HG03565 (cell line): Measurements from ENCODE around the gene TMEM242.

Experiments
- ATAC-seq: cut with Tn5 transposase; IDR thresholded peaks from one replicate; pipeline ENCODE4 v1.9.1; 2021; ENCODE audit warnings: mild to moderate bottlenecking, moderate library complexity; ENCODE audit not compliant: unreplicated experiment

TMEM242 gene

DNA sequence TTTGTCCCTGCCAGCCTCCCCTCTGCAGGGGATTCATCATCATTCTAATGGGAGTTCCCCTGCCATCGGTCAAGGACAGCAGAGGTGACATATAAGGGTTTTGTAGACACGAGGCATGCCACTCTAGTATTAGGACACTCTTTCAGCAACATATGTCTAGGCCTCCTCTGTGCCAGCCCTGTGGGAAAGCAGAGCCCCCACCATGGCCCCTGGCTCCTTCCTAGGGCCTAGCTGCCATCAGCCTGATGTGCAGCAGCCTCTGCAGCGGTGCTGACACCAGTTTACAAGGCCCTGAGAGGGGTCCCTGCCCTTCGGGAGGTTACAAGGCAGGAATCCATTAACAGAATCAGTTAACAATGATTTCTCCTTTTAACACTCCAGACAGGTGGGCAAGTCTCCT is 32.5 kb downstream of the TMEM242 start:
- ATAC-seq = no peak

DNA sequence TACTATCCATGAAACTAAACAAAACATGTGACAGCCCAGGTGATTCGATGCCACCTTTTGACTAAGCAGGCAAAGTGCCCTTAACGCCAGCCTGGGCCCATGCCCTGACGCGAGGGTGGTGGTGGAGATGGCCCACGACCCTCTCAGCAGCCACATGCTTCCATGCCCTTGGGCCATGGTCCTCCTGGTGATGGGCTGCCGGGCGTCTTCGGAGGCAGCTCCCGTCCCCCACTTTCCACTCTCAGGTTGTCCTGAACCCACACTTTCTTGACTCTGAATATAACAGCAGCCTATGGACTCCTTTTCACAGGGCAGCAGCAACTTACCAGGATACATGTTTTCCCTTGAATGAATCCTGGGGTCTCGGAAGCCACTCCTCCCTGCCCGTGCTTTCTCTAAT is 33.6 kb downstream of the TMEM242 start:
- no peak for ATAC-seq

DNA sequence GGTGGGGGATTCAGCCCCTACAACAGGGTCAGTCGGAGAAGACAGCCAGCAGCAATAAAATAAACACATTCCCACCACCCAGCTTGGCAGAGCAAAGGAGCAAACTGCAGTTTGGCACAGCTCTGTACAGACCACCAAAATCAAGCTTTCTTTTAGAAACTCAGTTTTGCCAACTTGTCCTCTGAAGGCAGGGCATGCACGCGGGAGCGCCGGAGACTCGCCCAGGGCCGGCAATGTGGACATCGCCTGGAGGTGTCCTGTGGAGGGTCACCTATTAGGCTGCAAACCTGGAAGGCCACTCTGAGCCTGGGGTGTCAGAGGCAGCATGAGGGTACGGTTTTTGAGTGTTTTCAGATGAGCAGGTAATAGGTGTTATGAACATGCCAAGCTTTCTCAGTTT is 34.7 kb downstream of the TMEM242 start:
- no peak for ATAC-seq

DNA sequence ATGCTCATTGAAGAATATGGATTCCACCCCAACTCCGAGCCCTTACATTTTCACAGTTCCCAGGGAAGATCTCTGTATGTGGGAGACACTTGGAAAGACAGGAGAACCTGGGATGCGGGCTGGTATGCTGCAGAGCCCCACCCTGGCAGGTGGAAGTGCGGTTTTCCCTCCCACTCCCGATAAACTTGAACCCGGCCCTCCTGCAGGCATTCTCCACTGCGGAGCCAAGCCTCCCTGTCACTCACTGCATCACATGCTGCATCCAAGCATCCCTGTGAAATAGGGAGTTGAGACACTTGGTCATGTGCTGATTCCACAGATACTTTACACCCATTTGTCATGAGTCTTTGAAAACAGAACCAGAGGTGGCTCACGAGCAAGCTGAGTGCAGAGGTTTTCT is 35.4 kb downstream of the TMEM242 start:
- no peak for ATAC-seq

DNA sequence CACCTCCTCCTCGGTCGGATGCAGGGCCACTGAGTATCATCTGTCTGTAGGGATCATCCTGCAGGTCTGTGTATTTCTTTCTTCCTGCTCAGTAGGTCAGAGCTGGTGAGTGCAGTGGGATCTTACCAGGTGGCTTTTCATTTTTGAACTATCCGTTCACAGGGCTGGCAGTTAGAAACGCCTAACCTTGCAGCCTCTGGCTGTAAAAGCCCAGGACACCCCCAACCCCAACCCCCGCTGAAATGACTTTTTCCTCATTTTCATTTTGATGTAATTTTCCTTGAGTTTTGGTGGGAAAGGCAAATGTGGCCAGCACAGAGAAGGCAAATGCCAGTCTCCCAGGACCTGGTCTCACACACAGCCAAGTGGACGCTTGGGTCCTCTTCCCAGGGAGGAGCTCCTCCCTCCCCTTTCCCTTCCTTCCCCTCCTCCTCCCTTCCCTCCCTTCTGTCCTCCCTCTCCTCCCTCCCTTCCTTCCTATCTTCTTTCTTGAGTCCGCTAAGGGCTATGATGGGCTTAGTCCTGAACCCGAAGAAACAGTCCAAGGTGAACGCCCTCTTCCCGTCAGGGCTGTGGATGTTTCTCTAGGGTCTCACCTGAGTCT is 36.0 kb downstream of the TMEM242 start:
- no peak for ATAC-seq

DNA sequence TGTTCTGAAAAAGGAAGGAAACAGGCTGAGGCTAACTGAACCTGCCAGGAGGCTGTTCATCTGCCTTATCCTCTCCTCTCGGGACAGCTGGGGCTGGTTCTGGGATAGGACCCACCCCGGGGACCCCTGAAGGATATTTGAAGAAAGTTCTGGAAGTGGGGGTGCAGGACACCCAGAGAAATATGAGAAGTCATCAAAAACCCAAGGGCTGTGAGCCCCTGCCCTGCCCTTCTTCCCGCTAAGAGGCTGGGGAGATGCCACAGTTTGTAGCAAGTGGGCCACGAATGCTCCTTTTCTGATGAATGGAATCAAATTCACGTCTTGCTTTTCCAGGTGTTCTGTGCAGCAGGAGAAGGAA is 37.9 kb downstream of the TMEM242 start:
- no peak for ATAC-seq

DNA sequence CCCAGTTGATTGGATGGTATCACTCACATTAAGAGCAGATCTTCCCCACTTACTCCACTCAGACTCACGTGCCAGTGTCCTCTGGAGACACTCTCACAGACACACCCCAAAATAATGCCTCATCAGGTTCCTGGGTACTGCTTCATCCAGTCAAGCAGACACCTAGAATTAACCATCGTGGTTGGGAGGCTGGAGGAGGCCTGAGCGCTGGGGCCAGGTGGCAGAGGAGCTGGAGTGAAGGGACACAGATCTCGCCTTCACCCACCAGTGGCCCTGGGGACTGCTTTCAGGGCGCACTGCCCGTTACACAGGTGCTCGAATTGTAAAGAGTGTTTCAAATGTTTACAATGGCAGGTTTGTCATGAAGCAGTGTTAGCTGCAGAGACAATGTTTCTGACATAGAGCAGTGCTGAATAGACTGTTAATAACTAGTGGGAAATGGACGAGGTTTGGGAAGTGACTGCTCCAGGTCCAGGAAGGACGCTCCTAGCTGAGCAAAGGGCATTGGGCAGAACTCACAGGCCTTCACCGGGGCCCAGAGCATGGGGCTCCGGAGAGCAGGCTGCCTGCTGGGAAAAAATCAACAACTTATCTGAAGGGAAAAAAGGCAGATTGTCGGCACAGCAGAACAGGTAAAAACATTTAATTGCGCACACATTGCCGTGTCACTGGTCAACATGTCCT is 38.4 kb downstream of the TMEM242 start:
- ATAC-seq = no peak

DNA sequence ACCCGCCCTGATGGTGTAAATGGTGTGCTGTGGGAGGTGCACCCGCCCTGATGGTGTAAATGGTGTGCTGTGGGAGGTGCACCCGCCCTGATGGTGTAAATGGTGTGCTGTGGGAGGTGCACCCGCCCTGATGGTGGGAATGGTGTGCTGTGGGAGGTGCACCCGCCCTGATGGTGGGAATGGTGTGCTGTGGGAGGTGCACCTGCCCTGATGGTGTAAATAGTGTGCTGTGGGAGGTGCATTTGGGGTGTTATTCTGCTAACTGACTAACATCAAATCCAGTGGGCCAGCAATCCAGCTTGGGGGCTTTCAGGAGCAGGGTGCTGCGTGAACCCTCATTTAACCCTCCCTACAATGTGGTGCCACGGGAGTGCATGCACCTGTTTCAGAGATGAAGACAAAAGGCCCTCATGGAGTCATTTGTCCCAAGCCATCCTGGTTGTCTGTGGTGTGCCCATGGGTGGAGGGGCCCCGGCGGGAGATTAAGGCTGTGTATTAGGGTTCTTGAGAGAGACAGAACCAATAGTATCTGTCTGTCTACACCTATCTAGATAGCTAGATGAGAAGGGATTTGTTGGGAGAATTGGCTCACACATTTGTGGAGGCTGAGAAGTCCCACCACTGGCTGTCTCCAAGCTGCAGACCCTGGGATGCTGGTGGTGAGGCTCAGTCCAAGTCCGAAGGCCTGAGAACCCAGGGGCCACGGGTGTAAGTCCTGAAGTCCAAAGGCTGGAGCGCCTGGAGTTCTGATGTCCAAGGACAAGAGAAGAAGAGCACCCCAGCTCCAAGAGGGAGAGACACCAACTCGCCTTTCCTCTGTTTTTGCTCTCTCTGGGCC is 39.2 kb downstream of the TMEM242 start:
- no peak for ATAC-seq

- ATAC-seq = no peak
These were observed 39.9 kb downstream of the TMEM242 start for GRCh38 chr6:157283330-157283898.

- no peak for ATAC-seq
These were observed 41.0 kb downstream of the TMEM242 start for GRCh38 chr6:157282284-157282683.

DNA sequence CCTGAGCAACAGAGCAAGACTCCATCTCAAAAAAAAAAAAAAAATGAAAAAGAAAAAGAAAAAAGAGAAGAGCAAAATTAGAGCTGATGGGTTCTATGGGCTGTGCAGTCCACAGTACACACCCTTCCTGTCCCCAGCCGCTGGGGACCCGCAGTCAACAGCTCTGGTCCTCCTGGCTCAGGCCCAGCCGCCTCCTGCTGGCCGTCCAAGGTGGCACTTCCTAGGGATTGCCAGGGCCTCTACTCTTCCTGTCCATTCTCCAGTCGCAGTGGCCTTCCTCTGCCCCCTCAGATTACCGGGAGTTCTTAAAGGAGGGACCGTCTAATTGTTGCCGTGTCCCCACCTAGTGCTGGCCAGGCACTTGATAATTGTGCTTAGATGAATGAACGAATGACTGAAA is 41.7 kb downstream of the TMEM242 start:
- ATAC-seq = no peak

GRCh38 chr6:157280947-157281346 is 42.4 kb downstream of the TMEM242 start:
- no peak for ATAC-seq

GRCh38 chr6:157280157-157280556 is 43.2 kb downstream of the TMEM242 start:
- ATAC-seq = no peak

- no peak for ATAC-seq
These were observed 45.1 kb downstream of the TMEM242 start for GRCh38 chr6:157278171-157278570.

GRCh38 chr6:157276731-157277130 is 46.6 kb downstream of the TMEM242 start:
- no peak for ATAC-seq

GRCh38 chr6:157276134-157276532 is 47.2 kb downstream of the TMEM242 start:
- no peak for ATAC-seq

DNA sequence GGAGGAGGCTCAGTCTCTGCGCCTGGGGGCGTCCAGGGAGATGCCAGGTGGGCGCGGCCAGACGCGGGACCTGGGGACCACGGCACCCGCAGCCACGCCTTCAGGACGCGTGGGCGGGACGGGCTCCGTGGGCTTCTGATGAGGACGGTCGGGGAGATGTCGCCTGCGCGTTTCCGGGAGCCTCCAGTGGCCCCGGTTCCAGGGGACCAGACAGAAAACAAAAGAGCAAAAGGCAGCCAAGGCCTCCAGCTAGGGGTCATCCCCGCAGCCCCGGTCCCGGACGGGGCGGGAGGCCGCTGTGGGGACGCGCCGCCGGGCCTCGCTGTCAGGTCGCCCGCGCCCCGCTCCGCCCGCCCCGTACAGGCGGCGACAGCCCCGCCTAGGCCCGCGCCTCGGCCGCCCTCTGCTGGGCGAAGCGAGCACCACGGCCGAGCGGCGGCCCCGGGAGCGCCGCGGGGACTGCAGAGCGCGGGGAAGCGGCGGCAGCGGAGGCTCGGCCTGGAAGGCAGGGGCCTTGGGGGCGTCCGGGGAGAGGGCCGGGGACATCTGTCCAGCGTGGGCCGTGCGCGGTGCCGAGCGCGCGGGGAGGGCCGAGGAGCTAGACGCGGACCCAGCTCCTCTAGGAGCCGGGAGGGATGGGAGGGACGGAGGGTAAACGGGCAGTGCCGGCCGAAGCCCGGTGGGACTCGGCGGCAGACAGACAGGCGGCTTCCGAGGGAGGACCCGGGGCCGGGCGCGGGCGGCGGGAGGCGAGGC is 48.7 kb downstream of the TMEM242 start:
- peak; percentile 84 for ATAC-seq

GRCh38 chr6:157273756-157274470 is 49.4 kb downstream of the TMEM242 start:
- peak; percentile 26 for ATAC-seq

GRCh38 chr6:157272866-157273755 is 50.2 kb downstream of the TMEM242 start:
- no peak for ATAC-seq
